Measurements from ENCODE around the gene ATP6V0A1.

- no peak for TF ChIP-seq SP1 (IDR thresholded peaks at IDR 0.05)
- TF ChIP-seq TARDBP (IDR thresholded peaks at IDR 0.05), result no peak
- TF ChIP-seq BHLHE40 (IDR thresholded peaks at IDR 0.05; ENCODE audit: borderline replicate concordance), result no peak
- no peak for TF ChIP-seq FOXK2 (IDR thresholded peaks at IDR 0.05)
Observed at GRCh38 chr17:42547001-42547461, 88.4 kb downstream of the ATP6V0A1 start.

All from HEK293T (cell line).